ENCODE measurements around the gene PAFAH1B1. TPM values are rescaled to one million over a fixed set of nuclear protein-coding genes. Genes with fewer than 3 reads are reported as not detected.

PAFAH1B1 gene
- total RNA-seq, 2 experiments from 2014 or later, result 120 to 123 TPM

DNA sequence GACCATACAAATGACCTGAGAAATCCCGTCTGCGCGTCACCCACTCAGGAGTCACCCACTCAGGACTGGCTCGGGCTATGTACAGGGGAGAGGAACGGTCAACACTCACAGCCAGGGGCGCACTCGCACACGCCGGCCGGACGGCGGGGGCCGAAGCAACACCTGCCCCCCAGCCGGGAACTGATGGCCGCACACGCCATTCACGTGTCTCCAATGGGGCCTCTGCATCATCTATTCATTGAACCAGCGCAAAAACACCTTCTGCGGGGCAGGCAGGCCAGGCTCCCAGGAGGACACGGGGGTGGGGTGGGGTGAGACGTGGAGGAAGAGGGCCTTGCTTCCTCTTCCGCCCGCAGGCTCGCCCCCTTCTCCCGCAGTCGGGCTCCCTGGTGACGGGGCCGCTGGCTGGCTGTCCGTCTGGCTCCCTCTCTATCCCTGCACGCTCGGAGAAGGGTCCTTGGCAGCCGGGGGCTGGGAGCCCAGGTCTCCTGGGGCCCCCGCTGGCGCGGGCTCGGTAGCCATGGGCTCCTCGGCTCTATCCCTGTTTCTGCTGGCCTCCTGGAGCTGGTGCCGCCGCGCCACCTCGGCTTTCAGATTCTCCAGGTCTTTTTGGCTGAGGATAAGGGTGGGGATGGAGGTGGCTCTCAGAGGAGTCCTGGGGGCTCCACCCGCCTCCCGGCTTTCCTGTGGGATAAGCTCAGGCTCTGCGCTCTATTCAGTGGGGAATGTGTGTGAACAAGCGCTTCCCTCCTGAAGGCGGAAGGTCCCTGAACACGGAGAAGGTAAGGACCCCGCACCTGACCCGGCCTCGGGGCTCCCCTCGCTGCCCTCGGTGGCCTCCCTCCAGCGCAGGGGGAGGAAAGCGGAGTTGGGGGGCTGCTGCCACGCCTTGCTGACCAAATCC is 97.0 kb downstream of the PAFAH1B1 start:
- intact Hi-C loops (cut with DNase I, micrococcal nuclease), result no loop called here
- Mint-ChIP-seq H3K27ac (no peak overlapping the region), H3K9me3 (no peaks in the 10 kb centered on the region), H3K4me1 (ENCODE audit: low read depth) (peaks cover 11% of the 10 kb centered on the region), H3K27me3 (no peaks in the 10 kb centered on the region), H3K36me3 (ENCODE audit: low read depth) (peaks cover 9% of the 10 kb centered on the region), H3K4me3 (no peak overlapping the region)
- Histone ChIP-seq H3K4me3 (ENCODE audit: low read length) (no peak overlapping the region), H3K27me3 (ENCODE audit: control insufficient read depth in 1 of 2, insufficient read depth in 2 of 2, low read length in 2 of 2) (no peaks in the 10 kb centered on the region), H3K36me3 (ENCODE audit: insufficient read depth, low read length) (peaks cover 33% of the 10 kb centered on the region), H3K9me3 (ENCODE audit: control insufficient read depth in 1 of 2, insufficient read depth in 1 of 2, low read length in 2 of 2) (no peaks in the 10 kb centered on the region), H3K27ac (ENCODE audit: low read depth in 1 of 2, low read length in 2 of 2) (no peak overlapping the region), H3K4me1 (ENCODE audit: insufficient read depth, low read length) (peaks cover 29% of the 10 kb centered on the region)
- POLR2A ChIA-PET, result interaction anchor here (1.1 kb wide), 1 partner anchor 97 kb away, joined by 3 read pairs; the partner anchor contains the start of gene PAFAH1B1
- TF ChIP-seq, protein P1, sequence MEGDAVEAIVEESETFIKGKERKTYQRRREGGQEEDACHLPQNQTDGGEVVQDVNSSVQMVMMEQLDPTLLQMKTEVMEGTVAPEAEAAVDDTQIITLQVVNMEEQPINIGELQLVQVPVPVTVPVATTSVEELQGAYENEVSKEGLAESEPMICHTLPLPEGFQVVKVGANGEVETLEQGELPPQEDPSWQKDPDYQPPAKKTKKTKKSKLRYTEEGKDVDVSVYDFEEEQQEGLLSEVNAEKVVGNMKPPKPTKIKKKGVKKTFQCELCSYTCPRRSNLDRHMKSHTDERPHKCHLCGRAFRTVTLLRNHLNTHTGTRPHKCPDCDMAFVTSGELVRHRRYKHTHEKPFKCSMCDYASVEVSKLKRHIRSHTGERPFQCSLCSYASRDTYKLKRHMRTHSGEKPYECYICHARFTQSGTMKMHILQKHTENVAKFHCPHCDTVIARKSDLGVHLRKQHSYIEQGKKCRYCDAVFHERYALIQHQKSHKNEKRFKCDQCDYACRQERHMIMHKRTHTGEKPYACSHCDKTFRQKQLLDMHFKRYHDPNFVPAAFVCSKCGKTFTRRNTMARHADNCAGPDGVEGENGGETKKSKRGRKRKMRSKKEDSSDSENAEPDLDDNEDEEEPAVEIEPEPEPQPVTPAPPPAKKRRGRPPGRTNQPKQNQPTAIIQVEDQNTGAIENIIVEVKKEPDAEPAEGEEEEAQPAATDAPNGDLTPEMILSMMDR (IDR thresholded peaks at IDR 0.05), result no peak
- DNase-seq, result peak in 1 of 14 experiments; percentile 34
- ATAC-seq (ENCODE audit: poor library complexity), result no peak
- CTCF ChIA-PET, result no interaction called here

DNA sequence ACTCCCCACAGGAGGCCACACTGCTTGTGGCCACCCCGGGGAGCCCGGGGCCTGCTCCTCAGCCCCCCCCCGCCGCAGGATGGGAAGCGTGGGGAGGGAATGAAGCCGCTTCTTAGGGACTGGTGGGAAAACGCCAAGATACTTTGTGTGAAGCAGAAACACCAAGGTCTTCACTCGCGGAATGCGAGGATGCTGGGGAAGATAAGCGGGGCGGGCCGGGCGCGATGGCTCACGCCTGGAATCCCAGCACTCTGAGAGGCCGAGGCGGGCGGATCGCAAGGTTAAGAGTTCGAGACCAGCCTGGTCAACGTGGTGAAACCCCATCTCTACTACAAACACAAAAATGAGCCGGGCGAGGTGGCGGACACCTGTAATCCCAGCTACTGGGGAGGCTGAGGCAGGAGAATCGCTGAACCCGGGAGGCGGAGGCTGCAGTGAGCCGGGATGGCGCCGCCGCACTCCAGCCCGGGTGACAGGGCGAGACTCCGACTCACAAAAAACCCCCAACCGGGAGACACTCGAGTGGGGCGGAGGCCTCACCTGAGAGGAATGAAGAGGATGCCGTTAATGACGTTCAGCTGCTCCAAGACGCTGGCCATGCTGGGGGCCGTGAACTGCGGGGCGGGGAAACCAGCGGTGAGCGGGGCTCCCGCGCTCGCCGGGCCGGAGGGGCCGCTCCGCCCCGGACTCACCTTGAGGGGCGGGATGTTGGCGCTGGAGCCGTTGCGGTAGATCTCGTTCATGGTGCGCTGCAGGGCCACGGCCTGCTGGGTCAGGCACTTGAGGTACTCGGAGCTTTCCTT is 97.8 kb downstream of the PAFAH1B1 start:
- no peak overlapping the region for H3K4me3 Mint-ChIP-seq
- peaks cover 42% of the 10 kb centered on the region for H3K36me3 ChIP-seq (ENCODE audit: insufficient read depth, low read length)
- POLR2A ChIA-PET, result no interaction called here
- CTCF ChIA-PET, result no interaction called here
- H3K27ac ChIP-seq (ENCODE audit: low read depth in 1 of 2, low read length in 2 of 2), result no peak overlapping the region
- no peak for ATAC-seq (ENCODE audit: poor library complexity)
- no peaks in the 10 kb centered on the region for H3K27me3 ChIP-seq (ENCODE audit: control insufficient read depth in 1 of 2, insufficient read depth in 2 of 2, low read length in 2 of 2)
- no peak overlapping the region for H3K4me3 ChIP-seq (ENCODE audit: low read length)
- H3K27ac Mint-ChIP-seq, result no peak overlapping the region
- H3K9me3 ChIP-seq (ENCODE audit: control insufficient read depth in 1 of 2, insufficient read depth in 1 of 2, low read length in 2 of 2), result no peaks in the 10 kb centered on the region
- peaks cover 29% of the 10 kb centered on the region for H3K4me1 ChIP-seq (ENCODE audit: insufficient read depth, low read length)
- intact Hi-C loops (cut with DNase I, micrococcal nuclease), result no loop called here
- TF ChIP-seq, protein P1 (IDR thresholded peaks at IDR 0.05), result no peak
- DNase-seq, result peak in 1 of 14 experiments; percentile 35
- H3K27me3 Mint-ChIP-seq, result no peaks in the 10 kb centered on the region
- H3K9me3 Mint-ChIP-seq, result no peaks in the 10 kb centered on the region
- H3K4me1 Mint-ChIP-seq (ENCODE audit: low read depth), result peaks cover 11% of the 10 kb centered on the region
- peaks cover 9% of the 10 kb centered on the region for H3K36me3 Mint-ChIP-seq (ENCODE audit: low read depth)

DNA sequence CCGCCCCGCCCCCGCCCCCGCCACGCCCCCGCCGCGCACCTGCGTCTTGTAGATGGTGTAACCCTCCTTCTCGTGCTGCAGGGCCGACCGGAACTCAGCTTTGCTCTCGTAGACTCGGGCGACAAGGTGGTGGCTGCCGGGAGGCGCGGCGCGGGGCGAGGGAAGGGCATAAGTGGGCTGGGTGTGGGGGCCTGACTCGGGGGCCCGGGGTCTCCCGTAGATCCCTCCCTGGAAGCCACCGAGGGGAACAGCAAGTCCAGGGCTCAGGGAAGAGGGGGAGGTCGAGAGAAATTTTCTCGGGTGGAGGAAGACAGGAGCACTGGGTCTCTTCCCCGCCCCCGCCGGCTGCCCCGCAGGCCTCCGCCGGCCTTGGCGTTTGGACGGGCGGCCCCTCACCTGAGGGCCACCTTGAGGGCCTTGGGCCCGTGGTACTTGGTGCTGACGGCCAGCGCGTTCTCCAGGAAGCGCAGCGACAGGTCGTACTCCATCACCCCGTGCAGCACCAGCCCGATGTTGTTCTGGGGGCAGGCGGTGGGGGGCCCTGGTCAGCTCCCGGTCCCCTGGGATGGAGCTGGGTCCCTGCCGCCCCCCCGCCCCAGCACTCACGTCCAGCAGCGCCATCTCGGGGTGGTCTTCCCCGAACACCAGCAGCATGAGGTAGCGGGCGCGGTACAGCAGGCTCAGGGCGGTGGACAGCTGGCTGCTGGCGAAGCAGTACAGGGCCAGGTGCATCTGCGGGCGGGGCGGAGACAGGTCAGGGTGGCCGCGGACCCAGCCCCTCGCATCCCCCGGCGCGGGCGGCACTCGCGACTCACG is 98.7 kb downstream of the PAFAH1B1 start:
- TF ChIP-seq, protein P1 (IDR thresholded peaks at IDR 0.05), result no peak
- H3K4me1 Mint-ChIP-seq (ENCODE audit: low read depth), result peaks cover 11% of the 10 kb centered on the region

More for the DNA sequence above, 98.7 kb downstream of the PAFAH1B1 start:
- Mint-ChIP-seq H3K36me3 (ENCODE audit: low read depth) (peaks cover 15% of the 10 kb centered on the region), H3K27me3 (no peaks in the 10 kb centered on the region), H3K9me3 (no peaks in the 10 kb centered on the region), H3K27ac (no peak overlapping the region), H3K4me3 (no peak overlapping the region)
- peaks cover 48% of the 10 kb centered on the region for H3K36me3 ChIP-seq (ENCODE audit: insufficient read depth, low read length)
- H3K27ac ChIP-seq (ENCODE audit: low read depth in 1 of 2, low read length in 2 of 2), result no peak overlapping the region
- H3K9me3 ChIP-seq (ENCODE audit: control insufficient read depth in 1 of 2, insufficient read depth in 1 of 2, low read length in 2 of 2), result no peaks in the 10 kb centered on the region
- ChIA-PET POLR2A (no interaction called here), CTCF (no interaction called here)
- intact Hi-C loops (cut with DNase I, micrococcal nuclease), result no loop called here
- H3K4me1 ChIP-seq (ENCODE audit: insufficient read depth, low read length), result peaks cover 29% of the 10 kb centered on the region
- DNase-seq (peak in 1 of 14 experiments; percentile 32), ATAC-seq (ENCODE audit: poor library complexity) (no peak)
- no peaks in the 10 kb centered on the region for H3K27me3 ChIP-seq (ENCODE audit: control insufficient read depth in 1 of 2, insufficient read depth in 2 of 2, low read length in 2 of 2)
- H3K4me3 ChIP-seq (ENCODE audit: low read length), result no peak overlapping the region
